NCI-H2171 treated with DMSO at 0.1 percent for 48 hours (cell line): ENCODE measurements around the gene TNRC6A.
A peak's percentile ranks its signal among the peaks of the same experiment; 100 is the strongest.
"Not testable (repeated sequence)": the region's sequence is repeated elsewhere in the genome, so short reads cannot be mapped to it uniquely, and the experiment has no call there.

Experiments used
- DNase-seq: peaks from one replicate; lab custom pipeline; 2025; lab: John Stamatoyannopoulos, UW

Gene TNRC6A

GRCh38 chr16:24815021-24815420 is 85.6 kb downstream of the TNRC6A start:
- no peak for DNase-seq

- DNase-seq = no peak
These were observed 87.2 kb downstream of the TNRC6A start for GRCh38 chr16:24816688-24817087.

DNA sequence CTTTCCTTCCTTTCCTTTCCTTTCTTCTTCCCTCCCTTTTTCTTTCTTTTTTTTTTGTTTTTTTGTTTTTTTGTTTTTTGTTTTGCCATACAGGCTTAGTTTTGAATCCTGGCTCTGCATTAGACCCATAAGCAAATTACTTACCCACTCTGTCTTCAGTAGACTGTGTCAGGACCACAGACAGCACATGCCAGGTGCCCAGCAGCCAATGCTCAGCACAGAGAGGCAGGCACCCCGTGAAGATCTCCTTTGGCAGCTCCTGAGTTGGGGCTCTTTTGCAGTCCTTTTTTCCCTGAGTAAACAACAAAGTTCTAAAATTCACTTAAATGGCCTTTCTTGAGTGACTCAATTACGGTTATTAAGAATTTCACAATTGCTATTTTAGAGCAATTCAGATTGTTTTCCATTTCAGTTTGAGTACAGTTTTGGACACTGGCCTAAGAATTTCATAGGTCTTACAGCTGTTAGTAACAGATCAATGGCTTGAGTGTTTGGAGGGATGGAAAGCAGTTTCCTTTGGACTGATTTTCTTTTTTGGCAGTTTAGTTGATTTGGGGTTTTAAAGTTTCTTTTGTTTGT is 90.1 kb downstream of the TNRC6A start:
- no peak for DNase-seq

DNA sequence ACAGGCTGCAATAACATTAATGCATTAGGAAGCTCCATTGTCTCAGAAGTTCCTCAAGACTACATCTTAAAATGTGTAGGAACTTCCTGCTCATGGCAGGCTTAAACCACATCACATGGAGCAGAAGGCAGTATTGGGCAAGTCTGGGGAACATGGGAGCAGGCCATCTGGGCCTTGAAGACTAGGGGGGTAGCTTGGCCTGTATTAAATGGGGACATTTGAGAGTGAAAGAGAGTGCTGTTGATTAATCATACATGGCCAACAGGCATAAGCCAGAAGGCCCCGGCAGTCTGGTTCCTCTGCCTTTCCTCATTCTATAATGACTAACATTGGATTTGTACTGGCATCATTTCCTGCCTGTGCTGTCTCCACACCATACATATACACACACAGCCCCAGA is 91.1 kb downstream of the TNRC6A start:
- DNase-seq = no peak

DNA sequence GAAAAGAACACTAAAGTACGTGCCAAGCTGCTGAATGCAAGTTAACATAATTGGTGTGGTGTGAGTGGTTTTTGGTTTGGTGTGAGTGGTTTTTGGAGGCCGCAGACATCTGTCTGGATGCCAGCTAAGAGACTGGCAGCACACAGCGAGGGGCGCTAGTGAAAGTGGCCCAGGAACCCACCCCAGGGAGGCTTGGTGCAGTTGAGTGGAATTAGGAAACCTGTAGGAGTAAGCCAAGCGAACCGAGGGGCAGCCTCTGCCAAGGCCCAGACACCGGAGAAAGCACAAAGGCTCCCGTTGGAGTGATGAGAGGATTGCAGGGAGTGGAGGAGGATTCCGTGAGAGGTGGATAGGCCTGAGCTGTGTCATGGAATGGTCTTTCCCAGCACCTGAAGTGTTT is 91.7 kb downstream of the TNRC6A start:
- no peak for DNase-seq

DNA sequence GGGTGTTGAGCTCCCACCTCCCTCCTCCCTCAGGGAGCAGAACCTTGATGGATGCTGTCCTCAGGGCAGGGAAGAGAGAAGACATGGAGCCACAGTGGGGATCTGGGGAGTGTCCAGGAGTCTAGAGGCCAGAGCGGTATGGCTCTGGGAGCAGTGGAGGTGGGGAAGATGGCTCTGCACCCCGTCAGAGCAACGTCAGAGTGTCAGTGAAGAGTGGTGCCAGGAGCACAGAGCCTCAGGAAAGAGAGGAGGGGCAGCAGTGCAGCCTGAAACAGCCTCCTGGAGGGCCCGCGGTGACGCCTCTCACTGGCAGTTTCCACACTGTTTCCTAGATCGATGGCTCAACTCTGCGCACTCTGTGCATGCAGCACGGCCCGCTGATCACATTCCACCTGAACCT is 93.1 kb downstream of the TNRC6A start:
- DNase-seq = no peak

DNA sequence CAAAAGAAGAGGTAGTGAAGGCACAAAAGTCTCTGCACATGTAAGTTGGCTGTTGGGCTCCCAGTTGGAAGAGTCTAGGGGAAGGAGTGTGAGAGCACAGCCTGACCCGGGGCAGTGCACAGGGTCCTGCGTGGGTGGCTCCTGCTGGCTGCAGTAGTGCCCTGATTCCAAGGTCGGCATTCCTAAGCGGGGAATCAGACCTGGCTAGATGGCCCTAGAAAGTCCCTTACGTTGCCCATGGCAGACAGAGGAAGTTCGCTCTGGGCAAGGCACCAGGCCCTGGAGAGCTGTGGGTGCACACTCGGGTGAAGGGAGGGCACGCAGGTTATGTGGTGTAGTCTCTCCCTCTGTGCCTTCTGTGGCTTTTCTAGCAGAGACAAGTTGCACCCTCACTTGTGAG is 93.5 kb downstream of the TNRC6A start:
- no peak for DNase-seq

- DNase-seq = no peak
These were observed 96.2 kb downstream of the TNRC6A start for GRCh38 chr16:24825696-24826095.

GRCh38 chr16:24826096-24826690 is 96.7 kb downstream of the TNRC6A start:
- no peak for DNase-seq

GRCh38 chr16:24826817-24827566 is 97.5 kb downstream of the TNRC6A start:
- DNase-seq = no peak

GRCh38 chr16:24829153-24829552 is 99.7 kb downstream of the TNRC6A start:
- DNase-seq = no peak

DNA sequence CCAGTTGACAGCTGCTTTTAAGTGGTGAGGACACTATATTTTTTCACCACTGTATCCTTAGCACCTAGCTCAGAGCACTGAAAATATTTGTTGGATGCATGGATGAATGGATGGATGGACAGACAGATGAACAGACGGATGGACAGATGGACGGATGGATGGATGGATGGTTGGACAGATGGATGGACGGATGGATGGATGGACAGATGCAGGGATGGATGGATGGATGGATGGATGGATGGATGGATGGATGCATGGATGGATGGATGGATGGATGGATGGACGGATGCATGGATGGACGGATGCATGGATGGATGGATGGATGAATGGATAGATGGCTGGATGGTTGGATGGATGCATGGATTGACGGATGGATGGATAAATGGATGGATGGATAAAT is 103.9 kb downstream of the TNRC6A start:
- DNase-seq = no peak

GRCh38 chr16:24834459-24835335 is 105.2 kb downstream of the TNRC6A start:
- peak; percentile 67 for DNase-seq

- no peak for DNase-seq
These were observed 107.4 kb downstream of the TNRC6A start for GRCh38 chr16:24836836-24837235.

DNA sequence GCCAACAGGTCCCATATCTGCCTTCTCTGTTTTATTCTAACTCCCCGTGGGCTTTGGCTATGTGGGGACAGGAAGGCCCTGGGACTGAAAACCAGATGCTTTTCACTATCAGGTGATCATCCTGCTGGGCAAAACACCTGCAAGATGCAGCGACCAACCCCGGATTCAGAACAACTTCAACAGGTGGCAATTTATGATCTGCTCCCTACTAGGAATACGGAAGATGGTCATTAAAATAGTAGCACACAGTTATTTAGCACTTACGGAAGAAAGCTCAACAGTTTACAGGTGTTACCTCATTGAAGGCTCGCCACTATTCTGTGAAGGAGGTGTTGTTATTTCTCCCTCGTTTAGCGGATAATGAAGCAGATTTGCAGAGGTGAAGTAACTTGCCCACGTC is 108.5 kb downstream of the TNRC6A start:
- no peak for DNase-seq

- no peak for DNase-seq
These were observed 109.3 kb downstream of the TNRC6A start for GRCh38 chr16:24838554-24839266.

- no peak for DNase-seq
These were observed 110.0 kb downstream of the TNRC6A start for GRCh38 chr16:24839347-24839972.

- DNase-seq = no peak
These were observed 111.8 kb downstream of the TNRC6A start for GRCh38 chr16:24841291-24841690.

DNA sequence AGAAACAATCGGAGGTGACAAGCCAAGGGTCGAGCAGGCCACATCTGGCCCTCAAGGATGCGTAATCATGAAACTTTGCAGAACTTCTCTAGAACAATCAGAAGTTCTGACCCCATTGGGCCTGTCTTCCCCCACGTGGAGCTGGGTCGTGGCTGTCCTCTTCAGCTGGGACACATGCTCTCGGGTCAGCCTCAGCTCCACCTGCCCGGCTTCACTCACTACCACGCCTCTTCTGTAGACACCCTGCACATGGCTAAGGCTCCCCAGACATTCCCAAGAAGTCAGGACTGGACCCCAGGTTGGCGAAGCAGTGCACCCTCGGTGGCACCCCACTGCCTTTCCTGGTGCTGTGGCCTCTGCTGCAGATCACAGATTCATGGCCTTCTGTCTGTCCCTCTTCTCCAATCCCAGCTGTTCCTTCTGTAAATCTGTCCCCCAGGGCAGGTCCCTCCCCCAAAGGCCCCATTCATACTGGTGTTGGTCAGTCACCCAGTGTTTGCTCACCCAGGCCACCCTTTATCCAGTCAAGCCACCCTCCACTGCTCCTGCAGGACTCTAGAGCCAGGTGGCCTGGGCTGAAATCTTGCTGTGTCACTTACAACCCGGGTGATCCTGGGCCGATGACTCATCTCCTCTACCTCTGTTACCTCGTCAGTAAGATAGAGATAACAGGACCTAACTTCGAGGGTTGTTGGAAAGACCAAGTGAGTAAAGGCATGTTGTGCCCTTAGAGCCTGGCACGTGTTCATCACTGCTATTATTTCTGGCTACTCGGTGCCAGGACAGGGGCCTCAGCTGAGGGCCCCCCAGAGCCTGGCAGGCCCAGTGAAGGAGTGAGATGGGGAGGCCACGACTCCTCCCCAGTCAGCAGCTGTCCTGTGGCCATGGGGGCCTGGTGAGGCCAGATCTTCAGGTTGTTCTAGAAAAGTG is 114.9 kb downstream of the TNRC6A start:
- DNase-seq = no peak

DNA sequence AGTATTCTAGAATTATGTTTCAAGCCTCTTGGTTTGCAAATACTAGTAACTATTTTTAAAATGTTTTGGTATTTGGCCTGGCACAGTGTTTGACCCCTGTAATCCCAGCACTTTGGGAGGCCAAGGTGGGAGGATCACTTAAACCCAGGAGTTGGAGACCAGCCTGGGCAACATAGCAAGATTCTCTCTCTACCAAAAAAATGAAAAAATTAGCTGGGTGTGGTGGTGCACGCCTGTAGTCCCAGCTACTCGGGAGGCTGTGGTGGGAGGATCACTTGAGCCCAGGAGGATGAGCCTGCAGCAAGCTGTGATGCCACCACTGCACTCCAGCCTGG is 115.5 kb downstream of the TNRC6A start:
- DNase-seq = not testable (repeated sequence)
